IMR-90 (cell line): Measurements from ENCODE around the gene ZNF746. TPM values are rescaled to one million over a fixed set of nuclear protein-coding genes. Genes with fewer than 3 reads are reported as not detected.

Experiments
- ATAC-seq: fragments of 200-7000 bp; cut with Tn5 transposase; 2 replicates; pipeline ENCODE4 v1.9.1; 2020; ENCODE audit warnings: low read depth, mild to moderate bottlenecking, moderate library complexity
- BruUV-seq: library from RNA; stranded (reverse); fragments of 400-500 nt; replicated peaks from 2 replicates; lab custom pipeline; 2021; lab: Mats Ljungman, UMichigan
- CTCF ChIA-PET: fragments of 300-600 bp; formaldehyde crosslinking; extraction: SDS; loops from one replicate; lab custom pipeline; 2021; ENCODE audit warnings: antibody characterized with exemption; lab: Yijun Ruan, JAX
- POLR2A ChIA-PET: fragments of 300-600 bp; sonication (Branson Sonifier 250); formaldehyde crosslinking; loops from one replicate; lab custom pipeline; 2022; ENCODE audit warnings: antibody characterized with exemption; ENCODE audit not compliant: unreplicated experiment; lab: Charles Lee
- DNase-seq: peaks from one replicate; pipeline ENCODE4 v3.0.0; 2013
- H2AFZ ChIP-seq: replicated peaks from 2 replicates; pipeline ENCODE3; 2013; ENCODE audit warnings: low read length, mild to moderate bottlenecking; ENCODE audit not compliant: poor library complexity
- H2AK5ac ChIP-seq: 2 replicates; pipeline ENCODE4 v1.6.1; 2013; ENCODE audit warnings: low read depth, low read length, inconsistent platforms
- H2AK9ac ChIP-seq: replicated peaks from 2 replicates; pipeline ENCODE3; 2013; ENCODE audit warnings: mild to moderate bottlenecking, low read depth, low read length, moderate library complexity; ENCODE audit not compliant: poor library complexity
- H2BK120ac ChIP-seq: 2 replicates; pipeline ENCODE4 v1.6.1; 2013; ENCODE audit warnings: low read depth, low read length, inconsistent platforms
- H2BK15ac ChIP-seq: 3 replicates; pipeline ENCODE4 v1.6.1; 2013; ENCODE audit warnings: low read depth, low read length, inconsistent platforms
- H2BK20ac ChIP-seq: 2 replicates; pipeline ENCODE4 v1.6.1; 2013; ENCODE audit warnings: low read depth, mild to moderate bottlenecking, inconsistent platforms, low read length, moderate library complexity
- H2BK5ac ChIP-seq: 2 replicates; pipeline ENCODE4 v1.6.1; 2013; ENCODE audit warnings: mild to moderate bottlenecking, low read depth, low read length, inconsistent platforms; ENCODE audit not compliant: poor library complexity, severe bottlenecking
- H3K14ac ChIP-seq: replicated peaks from 2 replicates; pipeline ENCODE4 v1.6.1; 2013; ENCODE audit warnings: low read depth, low read length, inconsistent platforms
- H3K18ac ChIP-seq: 2 replicates; pipeline ENCODE4 v1.6.1; 2013; ENCODE audit warnings: low read depth, low read length, control low read depth
- H3K23ac ChIP-seq: 2 replicates; pipeline ENCODE4 v1.6.1; 2013; ENCODE audit warnings: low read depth, low read length, inconsistent platforms
- H3K27ac ChIP-seq: 2 replicates; pipeline ENCODE4 v1.5.1; 2013; ENCODE audit warnings: mild to moderate bottlenecking, control low read depth, low read length; ENCODE audit not compliant: insufficient read depth
- H3K27me3 ChIP-seq: 2 replicates; pipeline ENCODE4 v1.6.1; 2013; ENCODE audit warnings: low read length; ENCODE audit not compliant: control insufficient read depth, insufficient read depth
- H3K36me3 ChIP-seq: 2 replicates; pipeline ENCODE4 v1.6.1; 2013; ENCODE audit warnings: low read length, mixed read lengths; ENCODE audit not compliant: control insufficient read depth, insufficient read depth
- H3K4ac ChIP-seq: 2 replicates; pipeline ENCODE4 v1.6.1; 2013; ENCODE audit warnings: low read depth, low read length, inconsistent platforms
- H3K4me1 ChIP-seq: 2 replicates; pipeline ENCODE4 v1.6.1; 2013; ENCODE audit warnings: low read length, mixed read lengths; ENCODE audit not compliant: control insufficient read depth, insufficient read depth
- H3K4me2 ChIP-seq: 2 replicates; pipeline ENCODE4 v1.6.1; 2013; ENCODE audit warnings: low read depth, mild to moderate bottlenecking, control low read depth, low read length, moderate library complexity
- H3K4me3 ChIP-seq: 2 replicates; pipeline ENCODE4 v1.5.1; 2013; ENCODE audit warnings: low read depth, mild to moderate bottlenecking, control low read depth, low read length, moderate library complexity; ENCODE audit not compliant: insufficient read depth
- H3K56ac ChIP-seq: 2 replicates; pipeline ENCODE4 v1.6.1; 2013; ENCODE audit warnings: low read length, inconsistent platforms; ENCODE audit not compliant: insufficient read depth; ENCODE audit errors: extremely low read depth
- H3K79me1 ChIP-seq, 2 experiments: 2 replicates each; pipeline ENCODE4 v1.6.1; 2013; ENCODE audit warnings: low read length in 2 of 2, inconsistent platforms in 1 of 2, low read depth in 1 of 2
- H3K9ac ChIP-seq: 2 replicates; pipeline ENCODE4 v1.6.1; 2013; ENCODE audit warnings: low read depth, low read length, control low read depth
- H3K9me1 ChIP-seq: 2 replicates; pipeline ENCODE4 v1.6.1; 2013; ENCODE audit warnings: low read length, inconsistent platforms; ENCODE audit not compliant: insufficient read depth
- H3K9me3 ChIP-seq: 2 replicates; pipeline ENCODE4 v1.6.1; 2013; ENCODE audit warnings: low read length; ENCODE audit not compliant: control insufficient read depth, insufficient read depth
- H4K20me1 ChIP-seq: 2 replicates; pipeline ENCODE4 v1.6.1; 2013; ENCODE audit warnings: low read length, inconsistent platforms; ENCODE audit not compliant: insufficient read depth
- H4K5ac ChIP-seq: 2 replicates; pipeline ENCODE4 v1.6.1; 2013; ENCODE audit warnings: mild to moderate bottlenecking, low read depth, low read length, control low read depth
- H4K8ac ChIP-seq, 2 experiments: 2 replicates each; pipeline ENCODE4 v1.6.1; 2013; ENCODE audit warnings: low read depth in 2 of 2, low read length in 2 of 2, control low read depth in 1 of 2, inconsistent platforms in 1 of 2
- H4K91ac ChIP-seq: 2 replicates; pipeline ENCODE4 v1.6.1; 2013; ENCODE audit warnings: low read depth, low read length, inconsistent platforms; ENCODE audit not compliant: insufficient read depth
- SMC3 ChIP-seq: fragments of 150-350 bp; IDR thresholded peaks from 2 replicates; pipeline ENCODE4 v1.6.1; 2016; ENCODE audit warnings: low read depth, mild to moderate bottlenecking, antibody characterized with exemption, low read length, moderate library complexity
- WGBS, 2 experiments: methylation state at CpG; one replicate each; pipeline versions ENCODE4 v1.1.5 to v1.1.7; 2013; ENCODE audit warnings: missing lambda C conversion rate in 2 of 2; ENCODE audit not compliant: insufficient read length in 1 of 2; ENCODE audit errors: extremely low coverage in 2 of 2; 5-methylcytosine and 5-hydroxymethylcytosine counted together
- dilution Hi-C: fragments of 300-500 bp; cut with HindIII; formaldehyde crosslinking; loops from one replicate; pipeline ENCODE4 v1.14.3; 2018; ENCODE audit warnings: low sequenced_read_pairs; ENCODE audit not compliant: unreplicated experiment
- in situ Hi-C: fragments of 300-500 bp; cut with MboI; formaldehyde crosslinking; loops from 3 replicates; pipeline ENCODE4 v1.14.3; 2019; ENCODE audit warnings: low sequenced_read_pairs, inconsistent platforms, mixed read lengths
- intact Hi-C: fragments of 100-400 bp; cut with micrococcal nuclease; formaldehyde crosslinking; loops from 2 replicates; pipeline ENCODE4 v1.10.0; 2022
- polyA plus RNA-seq, 3 experiments: library from polyadenylated mRNA; depleted of rRNA; stranded (reverse); fragments of >200 nt; gene quantifications; 2 replicates each; pipeline ENCODE4 v1.2.3, GENCODE V29; 2012; ENCODE audit warnings: low replicate concordance in 1 of 3
- total RNA-seq: library from RNA; depleted of rRNA; stranded (reverse); fragments of >200 nt; gene quantifications from 2 replicates; pipeline ENCODE4 v1.2.3, GENCODE V29; 2012
- TF ChIP-seq, protein P1 (sequence below): fragments of 150-350 bp; IDR thresholded peaks from 2 replicates; pipeline ENCODE4 v1.6.1; 2016; ENCODE audit warnings: low read depth, mild to moderate bottlenecking, low read length, moderate library complexity, borderline replicate concordance

The ZNF746 gene
- total and polyA plus RNA-seq, 2 of the 4 experiments (the other 2 are of a cell fraction): 6.6 to 8.4 TPM

- TF ChIP-seq SMC3: no peak
These were observed 40.8 kb downstream of the ZNF746 start (continued) for GRCh38 chr7:149456506-149457421.

- DNase-seq (no peak), ATAC-seq (no peak)
- no peak overlapping the region for H2AK5ac ChIP-seq
- H3K23ac ChIP-seq: no peak overlapping the region
- peaks cover 2% of the 10 kb centered on the region; the same call in 1 of the 2 replicates for H3K9me1 ChIP-seq
- H3K36me3 ChIP-seq: peaks cover 41% of the 10 kb centered on the region
- in situ Hi-C loops: no loop called here
- H3K27me3 ChIP-seq: no peaks in the 10 kb centered on the region
- no peak overlapping the region for H3K4me2 ChIP-seq
- WGBS, 2 experiments: 91% methylated on average over 12 of the region's 24 CpGs; no CpG with 5 or more reads in 1 of the 2 experiments
- peaks cover 16% of the 10 kb centered on the region for H4K20me1 ChIP-seq
- H3K4me3 ChIP-seq: no peak overlapping the region
- no peak overlapping the region for H3K18ac ChIP-seq
- H4K8ac ChIP-seq: no peak overlapping the region
- no peak overlapping the region for H3K14ac ChIP-seq
- dilution Hi-C loops: no loop called here
- no peak overlapping the region for H2AFZ ChIP-seq
- H3K4ac ChIP-seq: no peak overlapping the region
- POLR2A ChIA-PET: no interaction called here
- CTCF ChIA-PET: no interaction called here
- H3K4me1 ChIP-seq: peaks cover 3% of the 10 kb centered on the region; the same call in 1 of the 2 replicates
- intact Hi-C loops: no loop called here
- no peak overlapping the region for H2AK9ac ChIP-seq
- no peaks in the 10 kb centered on the region for H3K9me3 ChIP-seq
- no peak overlapping the region for H4K91ac ChIP-seq
- peaks cover 33 to 46% of the 10 kb centered on the region in 2 experiments for H3K79me1 ChIP-seq
- no peak overlapping the region for H2BK15ac ChIP-seq
- H3K9ac ChIP-seq: no peak overlapping the region
- no peak overlapping the region for H3K56ac ChIP-seq
- H2BK20ac ChIP-seq: no peak overlapping the region
- H2BK5ac ChIP-seq: no peak overlapping the region
- no TSS peak for BruUV-seq
- no peak overlapping the region for H3K27ac ChIP-seq
- H2BK120ac ChIP-seq: no peak overlapping the region
- TF ChIP-seq, protein P1, sequence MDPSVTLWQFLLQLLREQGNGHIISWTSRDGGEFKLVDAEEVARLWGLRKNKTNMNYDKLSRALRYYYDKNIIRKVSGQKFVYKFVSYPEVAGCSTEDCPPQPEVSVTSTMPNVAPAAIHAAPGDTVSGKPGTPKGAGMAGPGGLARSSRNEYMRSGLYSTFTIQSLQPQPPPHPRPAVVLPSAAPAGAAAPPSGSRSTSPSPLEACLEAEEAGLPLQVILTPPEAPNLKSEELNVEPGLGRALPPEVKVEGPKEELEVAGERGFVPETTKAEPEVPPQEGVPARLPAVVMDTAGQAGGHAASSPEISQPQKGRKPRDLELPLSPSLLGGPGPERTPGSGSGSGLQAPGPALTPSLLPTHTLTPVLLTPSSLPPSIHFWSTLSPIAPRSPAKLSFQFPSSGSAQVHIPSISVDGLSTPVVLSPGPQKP: no peak
- H4K5ac ChIP-seq: no peak overlapping the region
These were observed 42.2 kb downstream of the ZNF746 start for GRCh38 chr7:149455175-149455950.
